Measurements from ENCODE around the gene TSPAN32. TPM values are rescaled to one million over a fixed set of nuclear protein-coding genes. Genes with fewer than 3 reads are reported as not detected.

The TSPAN32 gene
- total RNA-seq, 2 donors from 2014 or later, result not detected

GRCh38 chr11:2361565-2361964 is 59.8 kb downstream of the TSPAN32 start:
- no peaks in the 10 kb centered on the region for H3K36me3 ChIP-seq (ENCODE audit: control insufficient read depth, insufficient read depth, low read length)
- H3K27ac ChIP-seq (ENCODE audit: low read depth, low read length), result no peak overlapping the region
- no peaks in the 10 kb centered on the region for H3K36me3 Mint-ChIP-seq (ENCODE audit: low read depth)
- H3K9me3 Mint-ChIP-seq, result peaks cover 5% of the 10 kb centered on the region
- no peak for TF ChIP-seq CTCF (conservative IDR thresholded peaks at IDR 0.05)
- no peak overlapping the region for H3K27ac Mint-ChIP-seq
- no peaks in the 10 kb centered on the region for H3K27me3 ChIP-seq (ENCODE audit: control insufficient read depth, insufficient read depth, low read length, poor library complexity, severe bottlenecking)
- 79 to 86% methylated on average over 5 to 9 of the region's 9 CpGs for WGBS, 2 experiments (ENCODE audit: insufficient coverage in 1 of 2, insufficient read length in 1 of 2)
- H3K4me3 ChIP-seq (ENCODE audit: low read length), result no peak overlapping the region
- H3K4me1 Mint-ChIP-seq, result no peaks in the 10 kb centered on the region
- H3K9me3 ChIP-seq (ENCODE audit: control insufficient read depth, low read length), result no peaks in the 10 kb centered on the region
- H3K4me3 Mint-ChIP-seq, result no peak overlapping the region
- peaks cover 5% of the 10 kb centered on the region for H3K27me3 Mint-ChIP-seq (ENCODE audit: insufficient read depth)
- no peak overlapping the region for H3K9ac ChIP-seq (ENCODE audit: extremely low read depth, low read length, poor library complexity, severe bottlenecking)
- H3K4me1 ChIP-seq (ENCODE audit: control insufficient read depth, insufficient read depth, low read length), result no peaks in the 10 kb centered on the region
- no peak for DNase-seq

GRCh38 chr11:2362414-2362813 is 60.6 kb downstream of the TSPAN32 start:
- no peak overlapping the region for H3K4me3 Mint-ChIP-seq
- no peaks in the 10 kb centered on the region for H3K36me3 Mint-ChIP-seq (ENCODE audit: low read depth)
- H3K27ac Mint-ChIP-seq, result no peak overlapping the region
- H3K9me3 Mint-ChIP-seq, result no peaks in the 10 kb centered on the region
- peaks cover 3% of the 10 kb centered on the region for H3K27me3 Mint-ChIP-seq (ENCODE audit: insufficient read depth)
- Histone ChIP-seq H3K36me3 (ENCODE audit: control insufficient read depth, insufficient read depth, low read length) (no peaks in the 10 kb centered on the region), H3K27me3 (ENCODE audit: control insufficient read depth, insufficient read depth, low read length, poor library complexity, severe bottlenecking) (no peaks in the 10 kb centered on the region), H3K9ac (ENCODE audit: extremely low read depth, low read length, poor library complexity, severe bottlenecking) (no peak overlapping the region), H3K27ac (ENCODE audit: low read depth, low read length) (no peak overlapping the region), H3K4me3 (ENCODE audit: low read length) (no peak overlapping the region), H3K9me3 (ENCODE audit: control insufficient read depth, low read length) (no peaks in the 10 kb centered on the region), H3K4me1 (ENCODE audit: control insufficient read depth, insufficient read depth, low read length) (no peaks in the 10 kb centered on the region)
- H3K4me1 Mint-ChIP-seq, result no peaks in the 10 kb centered on the region
- 89 to 95% methylated on average over 4 to 7 of the region's 7 CpGs for WGBS, 2 experiments (ENCODE audit: insufficient coverage in 1 of 2, insufficient read length in 1 of 2)
- TF ChIP-seq CTCF (conservative IDR thresholded peaks at IDR 0.05), result no peak
- DNase-seq, result no peak

DNA sequence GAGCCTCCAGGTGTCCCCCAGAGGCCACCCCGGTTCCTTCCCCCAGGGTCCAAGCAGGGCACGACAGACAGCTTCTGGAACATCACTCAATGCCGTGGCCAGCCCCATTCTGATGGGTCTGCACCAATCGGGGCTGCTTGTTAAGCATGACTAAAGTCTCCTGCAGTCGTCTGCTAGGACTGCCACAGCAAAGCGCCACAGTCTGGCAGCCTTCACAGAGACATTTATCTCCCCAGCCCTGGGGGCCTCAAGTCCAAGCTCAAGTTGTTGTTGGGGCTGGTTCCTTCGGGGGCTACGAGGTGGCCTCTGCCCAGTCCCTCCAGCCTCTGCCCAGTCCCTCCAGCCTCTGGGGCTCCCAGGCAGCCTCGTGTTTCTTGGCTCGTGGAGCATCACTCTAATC is 61.3 kb downstream of the TSPAN32 start:
- TF ChIP-seq CTCF (conservative IDR thresholded peaks at IDR 0.05), result no peak
- H3K27me3 ChIP-seq (ENCODE audit: control insufficient read depth, insufficient read depth, low read length, poor library complexity, severe bottlenecking), result no peaks in the 10 kb centered on the region
- Mint-ChIP-seq H3K9me3 (no peaks in the 10 kb centered on the region), H3K36me3 (ENCODE audit: low read depth) (no peaks in the 10 kb centered on the region), H3K27ac (no peak overlapping the region), H3K4me1 (no peaks in the 10 kb centered on the region), H3K4me3 (no peak overlapping the region), H3K27me3 (ENCODE audit: insufficient read depth) (peaks cover 1% of the 10 kb centered on the region)
- H3K27ac ChIP-seq (ENCODE audit: low read depth, low read length), result no peak overlapping the region
- H3K4me3 ChIP-seq (ENCODE audit: low read length), result no peak overlapping the region
- H3K9ac ChIP-seq (ENCODE audit: extremely low read depth, low read length, poor library complexity, severe bottlenecking), result no peak overlapping the region
- no peaks in the 10 kb centered on the region for H3K36me3 ChIP-seq (ENCODE audit: control insufficient read depth, insufficient read depth, low read length)
- WGBS, 2 experiments (ENCODE audit: insufficient coverage in 1 of 2, insufficient read length in 1 of 2), result 91 to 96% methylated on average over 5 to 10 of the region's 10 CpGs
- H3K9me3 ChIP-seq (ENCODE audit: control insufficient read depth, low read length), result no peaks in the 10 kb centered on the region
- no peaks in the 10 kb centered on the region for H3K4me1 ChIP-seq (ENCODE audit: control insufficient read depth, insufficient read depth, low read length)
- no peak for DNase-seq
